GM19328 (cell line): ENCODE data around the gene IL22.

Experiments used
- ATAC-seq: cut with Tn5 transposase; IDR thresholded peaks from one replicate; pipeline ENCODE4 v1.9.1; 2021; ENCODE audit warnings: mild to moderate bottlenecking, moderate library complexity; ENCODE audit not compliant: unreplicated experiment

Gene IL22, protein sequence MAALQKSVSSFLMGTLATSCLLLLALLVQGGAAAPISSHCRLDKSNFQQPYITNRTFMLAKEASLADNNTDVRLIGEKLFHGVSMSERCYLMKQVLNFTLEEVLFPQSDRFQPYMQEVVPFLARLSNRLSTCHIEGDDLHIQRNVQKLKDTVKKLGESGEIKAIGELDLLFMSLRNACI

DNA sequence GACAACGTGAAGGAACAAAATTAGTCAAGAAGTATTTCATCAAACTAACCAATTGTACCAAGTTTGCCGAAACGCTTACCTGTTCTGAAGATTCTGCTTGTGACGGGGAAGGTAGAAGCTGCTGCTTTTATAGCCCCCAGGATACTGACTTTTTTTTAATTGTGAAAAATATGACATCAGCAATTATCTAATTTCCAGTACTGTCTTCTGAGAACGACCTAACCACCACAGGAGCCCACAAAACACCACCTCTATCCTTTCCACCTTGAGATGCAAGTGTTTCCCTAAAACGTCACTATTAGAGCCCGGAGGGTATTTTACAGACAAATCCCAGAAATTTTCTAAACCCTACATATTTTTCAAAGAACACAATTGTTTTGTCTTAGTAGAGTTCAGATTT is at the start of gene IL22:
IL22 (minus strand) TSS at position 101 of the 400 bp plus-strand sequence. CDS start 156 bp downstream, outside the sequence.
- ATAC-seq = no peak

DNA sequence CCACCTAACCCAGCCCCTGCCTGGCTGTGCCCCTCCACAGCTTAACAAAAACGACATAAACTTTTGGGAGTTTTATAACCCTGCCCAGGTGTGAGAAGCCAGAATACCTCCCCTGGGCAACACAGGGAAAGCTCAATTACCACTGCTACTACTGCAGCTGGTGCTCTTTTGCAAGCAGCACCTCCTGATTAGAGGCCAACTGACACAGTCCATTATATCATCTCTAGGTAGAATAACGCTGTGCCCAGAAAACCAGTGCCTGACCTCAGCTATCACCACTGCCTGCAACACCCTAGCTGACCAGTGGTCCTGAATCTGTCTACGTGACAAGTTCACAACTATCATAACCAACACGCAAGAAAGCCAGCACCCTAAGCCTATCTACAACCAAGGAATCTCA is 44.5 kb upstream of the IL22 start:
- ATAC-seq = no peak

DNA sequence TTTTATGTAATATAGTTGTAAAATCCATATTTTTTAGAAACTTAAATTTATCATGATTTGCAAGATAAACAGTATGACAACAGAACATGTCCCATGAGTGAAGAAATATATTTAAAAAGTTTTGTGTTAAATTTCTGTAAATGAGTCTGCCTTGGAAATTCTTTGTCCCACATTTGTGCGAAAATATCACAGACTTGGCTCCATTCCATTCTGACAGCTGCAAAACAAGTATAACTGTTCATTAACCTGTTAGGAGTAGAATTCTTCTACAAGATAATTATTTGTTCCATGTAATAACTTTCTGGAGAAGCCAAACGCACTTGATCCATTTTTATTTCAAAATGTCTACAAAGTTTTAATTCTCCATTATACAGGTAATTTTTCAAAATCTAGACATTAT is 40.8 kb upstream of the IL22 start:
- no peak for ATAC-seq

DNA sequence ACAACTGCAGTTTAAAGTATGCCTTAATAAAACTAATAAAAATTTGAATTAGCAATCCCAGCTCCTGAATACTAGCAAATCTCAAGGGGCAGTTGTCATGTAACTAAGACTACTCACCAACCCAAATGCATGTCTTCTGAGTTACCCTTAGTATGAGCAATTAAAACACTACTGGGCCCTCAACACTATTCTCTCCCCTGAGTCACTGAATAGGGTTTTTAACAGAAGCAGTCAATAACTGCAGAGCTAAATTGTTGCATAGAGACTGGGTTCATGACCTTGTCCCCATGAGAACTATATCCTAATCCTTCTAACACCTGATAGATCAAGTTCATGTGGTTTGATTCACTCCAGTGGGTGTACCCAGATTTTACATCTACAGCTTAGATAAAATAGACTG is 39.9 kb upstream of the IL22 start:
- ATAC-seq = no peak

DNA sequence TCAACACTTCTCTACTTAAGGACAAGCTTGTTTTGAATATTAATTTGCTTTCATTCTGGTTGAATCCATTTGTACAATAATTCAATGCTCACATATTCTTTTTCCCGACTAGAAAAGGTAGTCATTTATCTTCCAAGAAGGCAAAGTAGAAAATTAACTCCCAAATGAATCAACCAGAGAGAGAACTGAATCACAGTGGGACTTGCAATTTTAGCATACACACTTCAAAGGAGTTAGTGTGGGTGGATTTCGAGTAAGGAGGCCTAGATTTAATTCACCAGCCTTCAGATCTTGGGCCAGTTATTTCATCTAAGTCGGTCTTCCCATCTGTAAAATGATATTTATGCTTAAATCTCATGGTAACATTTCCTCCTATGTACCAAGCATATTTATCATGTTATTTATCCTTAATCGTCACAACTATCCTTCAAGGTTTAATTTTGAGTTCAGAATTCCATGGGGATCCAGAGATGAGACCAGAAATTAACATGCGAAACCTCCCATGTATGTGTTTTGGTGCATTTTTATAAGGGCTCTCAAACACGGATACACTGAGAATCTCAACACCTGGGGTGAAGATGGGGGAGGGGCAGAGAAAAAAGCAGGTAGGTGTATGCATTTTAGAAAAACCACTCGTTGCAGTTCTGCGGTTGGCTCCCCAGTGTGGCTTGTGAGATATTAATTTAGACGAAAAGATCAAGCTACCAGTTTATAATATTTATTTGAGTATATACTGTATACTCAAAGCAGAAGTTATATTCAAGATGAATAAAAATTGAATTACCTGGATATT is 38.9 kb upstream of the IL22 start:
- ATAC-seq = no peak

DNA sequence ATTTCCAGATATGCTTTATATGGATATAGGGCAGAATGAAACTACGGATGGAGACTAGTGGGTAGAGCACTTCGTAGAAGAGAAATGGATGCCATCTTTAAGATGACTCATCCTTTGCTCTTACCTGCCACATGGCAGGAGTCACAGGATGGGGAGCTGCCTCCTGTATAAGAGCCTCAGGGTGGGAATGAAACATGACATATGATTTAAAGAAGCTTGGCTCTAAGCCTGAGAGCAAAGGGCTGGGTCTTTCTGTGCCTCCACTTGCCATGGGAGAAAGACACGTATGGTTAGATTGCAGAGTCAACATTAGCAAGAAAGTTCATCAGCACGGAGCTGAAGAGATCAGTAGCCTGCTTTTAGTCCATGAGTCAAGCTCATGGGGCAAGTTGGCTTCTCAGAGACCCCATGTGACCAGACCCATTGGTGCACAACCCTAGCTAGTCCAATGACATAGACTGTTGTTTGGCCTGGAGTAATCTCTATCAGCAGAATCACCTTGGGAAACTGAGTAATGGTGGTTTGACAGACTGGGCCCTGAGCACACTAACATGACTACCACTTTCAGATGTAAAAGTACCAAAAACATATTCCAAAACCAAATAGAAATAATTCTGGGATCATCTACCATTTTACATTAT is 38.1 kb upstream of the IL22 start:
- no peak for ATAC-seq

DNA sequence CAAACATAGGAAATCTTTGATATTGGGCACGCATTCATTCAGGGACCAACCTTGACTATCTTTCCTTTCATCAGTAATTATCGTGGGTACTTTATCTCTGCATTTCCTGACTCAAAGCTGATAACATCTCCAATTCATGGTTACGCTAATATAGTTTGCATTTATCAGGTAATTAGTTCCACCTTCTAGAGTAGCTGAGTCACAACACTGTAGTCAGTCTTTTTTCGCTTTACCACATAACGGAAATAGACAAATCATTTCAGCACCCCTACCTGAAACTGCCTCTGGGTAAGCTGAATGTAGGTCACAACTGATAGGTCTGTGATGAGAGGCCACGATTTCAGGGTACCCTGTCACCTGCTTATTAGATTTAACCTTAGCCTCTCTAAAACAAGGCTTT is 36.7 kb upstream of the IL22 start:
- ATAC-seq = peak; percentile 99

DNA sequence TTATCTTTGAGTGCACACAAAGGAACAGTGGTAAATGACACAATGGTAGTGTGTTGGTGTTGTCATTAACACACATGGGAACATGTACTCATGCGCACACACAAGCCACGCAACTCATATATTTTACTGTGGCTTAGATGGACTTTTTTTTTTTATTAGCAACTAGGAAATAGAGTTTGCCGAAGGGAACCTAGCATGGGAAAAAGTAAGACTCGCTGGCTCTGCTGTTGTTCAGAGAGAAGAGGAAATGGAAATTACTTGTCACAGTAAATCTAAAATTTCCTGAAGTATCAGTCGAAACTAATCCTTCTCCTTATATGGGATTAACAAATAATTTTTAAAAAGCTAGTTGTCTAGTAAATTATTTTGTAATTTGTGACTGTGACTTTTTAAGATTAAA is 33.7 kb upstream of the IL22 start:
- ATAC-seq = no peak

DNA sequence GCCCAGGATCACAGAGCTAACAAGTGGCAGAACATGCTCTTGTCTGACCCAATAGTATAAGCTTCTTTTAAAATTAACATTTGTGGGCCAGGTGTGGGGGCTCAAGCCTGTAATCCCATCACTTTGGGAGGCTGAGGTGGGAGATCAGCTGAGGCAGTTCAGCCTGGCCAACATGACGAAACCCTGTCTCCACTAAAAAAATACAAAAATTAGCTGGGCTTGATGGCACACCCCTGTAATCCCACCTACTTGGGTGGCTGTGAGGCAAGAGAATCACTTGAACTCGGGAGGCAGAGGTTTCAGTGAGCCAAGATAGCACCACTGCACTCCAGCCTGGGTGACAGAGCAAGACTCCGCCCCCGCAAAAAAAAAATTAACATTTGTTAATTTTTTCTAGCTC is 33.0 kb upstream of the IL22 start:
- no peak for ATAC-seq

DNA sequence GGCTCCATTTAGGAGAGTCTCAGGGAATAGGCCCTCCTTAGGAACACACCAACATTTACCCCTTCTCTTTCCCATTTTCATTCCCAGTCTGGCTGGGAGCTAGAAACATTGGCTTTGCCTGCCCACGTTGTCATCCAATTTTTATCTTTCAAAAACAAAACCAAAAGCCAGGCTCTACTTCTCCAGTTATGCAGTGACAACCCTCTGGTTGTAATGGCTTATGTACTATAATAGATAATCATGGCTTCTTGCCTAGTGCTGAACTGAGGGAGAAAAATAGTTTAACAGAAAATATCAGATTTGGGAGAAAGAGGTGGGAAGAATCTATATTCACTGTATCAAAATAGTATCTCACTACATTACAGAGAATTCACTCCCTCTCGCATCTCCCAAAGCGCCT is 32.1 kb upstream of the IL22 start:
- no peak for ATAC-seq

DNA sequence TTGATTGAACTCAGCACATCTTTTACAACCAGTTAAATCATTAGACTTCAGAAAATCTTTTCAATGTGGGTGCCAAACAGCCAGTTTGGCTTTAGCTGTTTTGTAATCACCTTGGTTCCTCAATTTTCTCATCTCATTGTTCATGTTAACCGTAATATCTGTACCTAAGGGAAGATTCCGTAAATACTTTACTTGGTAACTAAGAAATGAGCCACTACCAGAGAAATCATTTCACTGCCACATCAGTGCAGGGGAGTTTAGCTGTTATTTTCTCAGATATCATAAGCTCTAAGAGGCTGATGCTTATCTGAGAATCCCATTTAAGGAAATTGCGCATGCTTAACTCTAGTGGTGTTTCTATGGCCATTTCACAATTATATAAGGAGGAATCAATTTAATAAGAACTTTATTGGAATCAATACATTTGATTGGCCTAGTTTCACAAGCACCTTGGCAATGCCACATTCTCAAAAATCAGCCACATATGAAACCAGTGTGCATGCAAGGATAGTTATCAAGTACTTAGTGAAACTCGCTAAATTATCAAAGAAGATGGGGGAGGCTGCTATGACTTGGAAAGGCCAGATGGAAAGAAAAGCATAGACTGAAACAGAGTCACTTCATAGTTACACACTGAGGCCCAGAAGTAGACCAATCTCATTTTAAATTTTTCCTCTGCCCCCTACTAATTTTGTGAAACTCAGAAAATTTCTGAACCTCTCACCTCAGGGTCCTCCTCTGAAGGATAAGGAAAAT is 28.1 kb upstream of the IL22 start:
- ATAC-seq = no peak

DNA sequence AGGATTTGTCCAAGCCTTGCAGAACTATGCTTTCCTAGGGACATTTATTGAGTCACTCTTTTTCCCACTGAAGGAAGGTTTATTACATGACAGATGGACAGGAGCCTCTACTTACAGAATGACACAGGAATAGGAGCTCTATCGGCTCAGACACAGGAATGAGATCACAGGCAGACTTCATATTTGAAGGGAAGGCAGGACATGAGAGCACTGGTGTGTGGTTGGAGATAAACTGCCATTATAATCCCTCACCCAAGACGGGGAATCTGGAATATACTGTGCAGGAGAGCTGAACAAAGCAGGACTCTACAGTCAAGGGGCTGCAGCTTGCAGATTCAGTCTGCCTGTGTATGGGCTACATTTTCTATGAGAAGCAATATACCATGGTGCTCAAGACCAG is 26.8 kb upstream of the IL22 start:
- ATAC-seq = no peak

DNA sequence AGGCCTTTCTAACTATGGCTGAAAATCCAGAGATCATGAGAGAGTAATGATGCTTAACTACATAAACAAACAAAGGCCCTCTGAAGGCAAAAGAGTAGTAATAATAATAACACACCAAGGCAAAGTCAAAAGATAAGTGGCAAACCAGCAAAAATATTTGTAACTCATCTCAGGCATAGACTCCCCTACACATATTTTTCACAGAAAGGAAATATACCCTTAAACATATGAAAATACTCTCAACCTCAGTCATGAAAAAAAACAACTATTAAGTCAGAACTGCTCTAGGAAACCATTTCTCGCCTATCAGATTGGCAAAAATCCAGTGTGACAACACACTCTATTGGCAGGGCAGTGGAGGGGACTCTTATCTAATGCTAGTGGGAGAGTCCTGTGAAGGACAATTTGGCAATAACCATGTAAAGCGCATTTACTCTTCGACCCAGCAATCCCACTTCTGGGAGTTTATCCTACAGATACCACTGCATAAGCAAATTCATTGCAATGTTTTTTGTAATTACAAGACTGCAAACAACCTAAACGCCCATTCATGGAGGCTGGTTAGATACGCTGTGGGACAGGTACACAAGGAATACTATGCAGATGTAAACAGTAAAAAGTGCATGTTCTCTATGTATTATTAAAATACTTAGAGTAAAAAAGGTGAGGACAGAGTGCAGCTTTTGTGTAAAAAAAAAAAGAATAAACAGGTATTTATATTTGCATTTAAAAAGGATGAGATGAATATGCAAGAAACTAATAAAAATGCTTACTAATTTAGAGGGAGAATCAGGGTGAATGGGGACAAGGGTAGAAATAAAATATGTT is 26.0 kb upstream of the IL22 start:
- no peak for ATAC-seq

DNA sequence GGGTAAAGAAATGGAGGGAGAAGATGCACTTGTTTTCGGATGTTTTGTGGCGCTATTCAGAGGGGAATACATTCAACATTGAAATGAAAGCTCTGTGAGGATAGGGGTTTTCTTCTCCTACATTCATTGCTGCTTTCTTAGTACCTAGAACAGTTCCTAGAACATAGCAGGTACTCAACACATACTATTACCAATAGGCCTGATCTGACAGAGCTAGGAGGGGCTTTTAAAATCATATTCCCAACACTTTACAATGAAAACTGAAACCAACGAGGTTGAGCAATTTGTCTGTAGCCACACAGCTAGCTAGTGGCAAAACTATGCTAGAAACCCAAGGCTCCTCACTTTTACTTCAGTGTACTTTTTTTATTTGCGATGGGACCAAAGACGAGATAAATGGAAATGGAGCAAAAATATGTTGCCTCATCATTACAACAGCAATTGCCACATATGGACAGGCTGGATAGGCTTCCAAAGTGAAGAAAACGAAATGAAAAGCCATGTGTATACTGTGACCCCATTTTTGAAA is 23.1 kb upstream of the IL22 start:
- ATAC-seq = no peak

DNA sequence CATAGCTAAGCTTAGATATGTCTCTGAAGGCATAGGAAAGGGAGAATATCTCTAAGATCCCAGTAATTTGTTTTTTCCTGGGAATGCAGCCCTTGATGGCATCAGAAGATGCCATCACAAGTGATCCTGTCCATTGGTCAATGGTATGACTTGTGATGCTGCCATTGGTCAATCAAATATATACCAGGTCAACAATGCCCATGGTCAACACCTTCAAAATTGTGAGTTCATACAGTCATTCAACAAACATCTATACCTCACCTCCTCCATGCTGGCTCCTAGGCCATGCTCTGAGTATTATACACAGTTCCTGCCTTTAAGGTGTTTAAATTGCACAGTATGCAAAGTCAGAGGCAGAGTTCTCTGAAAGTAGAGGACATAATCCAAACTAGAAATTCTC is 19.3 kb upstream of the IL22 start:
- ATAC-seq = no peak

DNA sequence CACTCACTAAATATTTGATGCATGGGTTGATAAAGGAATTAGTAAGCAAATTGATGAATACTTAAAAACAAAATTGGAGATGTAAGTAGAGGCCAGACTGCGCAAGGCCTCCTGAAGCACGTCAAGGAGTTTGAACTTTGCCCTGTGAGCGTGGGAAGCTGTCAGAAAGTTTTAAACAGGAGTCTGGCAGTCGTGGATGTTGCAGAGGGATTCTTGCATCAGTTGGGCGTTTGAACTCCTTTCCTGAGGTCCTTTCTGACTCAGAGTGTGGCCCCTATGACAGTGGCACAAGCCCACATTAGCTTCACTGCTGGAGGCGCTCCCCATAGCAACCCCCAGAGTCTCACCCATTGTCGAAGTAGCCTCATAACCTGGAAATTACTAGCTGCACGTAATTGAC is 17.9 kb upstream of the IL22 start:
- ATAC-seq = no peak

DNA sequence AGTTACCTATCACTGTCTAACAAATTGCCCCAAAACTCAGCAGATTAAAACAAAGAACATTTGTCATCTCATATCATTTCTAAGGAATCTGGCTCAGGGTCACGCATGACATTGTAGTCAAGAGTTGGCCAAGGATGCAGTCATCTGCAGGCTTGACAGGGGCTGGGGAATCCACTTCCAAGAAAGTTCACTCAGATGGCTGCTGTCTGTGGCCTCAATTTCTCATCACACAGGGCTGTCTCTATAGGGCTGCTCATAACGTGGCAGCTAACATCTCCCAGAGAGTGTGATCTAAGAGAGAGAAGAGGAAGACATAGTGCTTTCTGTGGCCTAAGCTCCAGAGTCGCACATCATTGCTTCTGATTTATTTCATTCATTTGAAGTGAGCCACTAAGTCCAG is 17.0 kb upstream of the IL22 start:
- no peak for ATAC-seq

DNA sequence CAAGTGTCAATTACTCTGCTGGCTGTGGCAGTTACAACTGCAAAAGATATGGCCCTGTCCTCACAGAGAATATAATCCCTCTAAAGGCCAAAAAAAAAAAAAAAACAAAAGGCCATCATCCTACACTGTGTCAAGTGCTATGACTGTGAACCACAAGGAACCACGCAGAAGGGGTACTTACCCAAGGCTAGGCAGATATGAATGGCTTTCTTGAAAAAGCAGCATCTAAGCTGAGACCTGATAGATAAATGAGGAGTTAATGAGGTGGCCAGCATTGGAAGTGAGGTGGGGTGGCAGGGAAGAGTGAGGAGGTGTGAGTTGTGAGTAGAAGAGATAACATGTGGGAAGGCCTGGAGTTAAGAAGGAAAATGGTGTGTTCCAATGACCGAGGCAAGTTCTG is 16.4 kb upstream of the IL22 start:
- no peak for ATAC-seq

DNA sequence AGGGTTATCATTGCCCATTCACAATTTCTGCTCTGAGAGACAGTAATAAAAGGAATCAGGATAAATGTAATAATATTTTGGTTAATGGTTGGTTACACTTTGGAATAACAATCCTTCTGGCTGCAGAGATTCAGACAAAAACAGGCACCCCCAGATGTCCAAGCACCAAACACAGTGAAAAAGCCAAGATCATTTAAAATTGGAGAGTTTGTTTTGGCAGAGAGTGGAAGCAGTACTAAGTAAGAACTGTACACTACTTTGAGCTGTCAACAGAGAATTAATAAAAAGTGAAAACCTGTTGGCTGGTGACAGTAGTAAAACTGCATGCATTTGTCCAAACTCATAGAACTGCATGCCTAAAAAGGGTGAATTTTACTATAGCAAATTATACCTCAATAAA is 15.6 kb upstream of the IL22 start:
- no peak for ATAC-seq

DNA sequence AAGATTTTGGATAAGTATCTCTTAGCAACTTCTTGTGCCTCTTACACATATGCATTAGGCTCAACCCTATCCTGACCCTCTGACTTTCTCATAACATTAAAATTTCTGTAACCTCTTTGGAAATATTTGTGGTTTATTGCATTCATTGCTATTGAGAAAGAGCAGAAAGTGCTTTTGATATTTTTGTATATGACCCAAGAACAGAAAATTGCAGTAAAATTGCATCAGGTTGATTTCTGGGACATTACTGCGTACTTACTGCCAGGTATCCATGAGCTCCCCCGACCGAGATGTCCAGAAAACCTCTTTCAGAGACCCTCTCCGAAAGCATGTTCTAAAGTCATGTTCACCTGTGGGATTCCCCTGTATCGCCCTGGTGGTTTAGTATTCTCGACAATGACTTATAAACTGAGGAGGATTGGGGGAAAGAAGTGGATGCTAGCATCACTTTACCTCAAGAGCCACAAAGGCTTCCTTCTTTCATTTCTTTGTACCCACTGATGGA is 14.5 kb upstream of the IL22 start:
- ATAC-seq = no peak
